PFSK-1 (cell line): ENCODE results near the gene APBA2.

Experiments
- POLR2AphosphoS5 ChIP-seq: IDR thresholded peaks from 2 replicates; pipeline ENCODE4 v1.6.1; 2012; ENCODE audit warnings: low read depth, mild to moderate bottlenecking, control low read depth, low read length, moderate library complexity
- SIN3A ChIP-seq: IDR thresholded peaks from 2 replicates; pipeline ENCODE4 v1.6.1; 2012; ENCODE audit warnings: mild to moderate bottlenecking, low read length, moderate library complexity, borderline replicate concordance; ENCODE audit not compliant: insufficient read depth
- TF ChIP-seq, protein P1 (sequence below), 2 experiments: IDR thresholded peaks; 2 replicates each; pipeline versions ENCODE4 v1.6.1 to v1.8.0; 2011 to 2012; ENCODE audit warnings: low read depth in 2 of 2, low read length in 2 of 2, control low read depth in 1 of 2, inconsistent platforms in 1 of 2, mild to moderate bottlenecking in 1 of 2, moderate library complexity in 1 of 2; ENCODE audit not compliant: insufficient read depth in 1 of 2

DNA sequence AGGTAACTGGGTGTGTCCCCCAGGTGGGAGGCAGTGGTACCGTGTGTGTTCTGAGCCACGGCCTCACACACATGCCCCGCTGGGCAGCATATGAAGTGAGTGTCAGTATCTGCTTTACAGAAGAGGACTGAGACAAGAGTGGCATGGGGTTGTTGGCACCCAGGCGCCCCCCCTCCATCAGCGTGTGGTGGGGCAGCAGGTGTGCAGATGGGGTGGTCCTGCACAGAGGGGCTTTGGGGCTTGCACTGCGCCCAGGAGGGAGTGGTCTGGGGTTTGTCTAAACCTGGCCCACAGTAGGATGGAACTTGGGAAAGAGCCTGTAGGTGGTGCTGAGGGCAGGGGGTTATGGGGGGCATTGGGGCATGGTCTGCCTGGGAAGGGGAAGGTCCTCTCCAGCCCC, 176.0 kb downstream of the APBA2 start:
- TF ChIP-seq POLR2AphosphoS5 (no peak), SIN3A (no peak)
- TF ChIP-seq, protein P1, sequence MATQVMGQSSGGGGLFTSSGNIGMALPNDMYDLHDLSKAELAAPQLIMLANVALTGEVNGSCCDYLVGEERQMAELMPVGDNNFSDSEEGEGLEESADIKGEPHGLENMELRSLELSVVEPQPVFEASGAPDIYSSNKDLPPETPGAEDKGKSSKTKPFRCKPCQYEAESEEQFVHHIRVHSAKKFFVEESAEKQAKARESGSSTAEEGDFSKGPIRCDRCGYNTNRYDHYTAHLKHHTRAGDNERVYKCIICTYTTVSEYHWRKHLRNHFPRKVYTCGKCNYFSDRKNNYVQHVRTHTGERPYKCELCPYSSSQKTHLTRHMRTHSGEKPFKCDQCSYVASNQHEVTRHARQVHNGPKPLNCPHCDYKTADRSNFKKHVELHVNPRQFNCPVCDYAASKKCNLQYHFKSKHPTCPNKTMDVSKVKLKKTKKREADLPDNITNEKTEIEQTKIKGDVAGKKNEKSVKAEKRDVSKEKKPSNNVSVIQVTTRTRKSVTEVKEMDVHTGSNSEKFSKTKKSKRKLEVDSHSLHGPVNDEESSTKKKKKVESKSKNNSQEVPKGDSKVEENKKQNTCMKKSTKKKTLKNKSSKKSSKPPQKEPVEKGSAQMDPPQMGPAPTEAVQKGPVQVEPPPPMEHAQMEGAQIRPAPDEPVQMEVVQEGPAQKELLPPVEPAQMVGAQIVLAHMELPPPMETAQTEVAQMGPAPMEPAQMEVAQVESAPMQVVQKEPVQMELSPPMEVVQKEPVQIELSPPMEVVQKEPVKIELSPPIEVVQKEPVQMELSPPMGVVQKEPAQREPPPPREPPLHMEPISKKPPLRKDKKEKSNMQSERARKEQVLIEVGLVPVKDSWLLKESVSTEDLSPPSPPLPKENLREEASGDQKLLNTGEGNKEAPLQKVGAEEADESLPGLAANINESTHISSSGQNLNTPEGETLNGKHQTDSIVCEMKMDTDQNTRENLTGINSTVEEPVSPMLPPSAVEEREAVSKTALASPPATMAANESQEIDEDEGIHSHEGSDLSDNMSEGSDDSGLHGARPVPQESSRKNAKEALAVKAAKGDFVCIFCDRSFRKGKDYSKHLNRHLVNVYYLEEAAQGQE (IDR thresholded peaks at IDR 0.05; ENCODE audit: insufficient read depth in 1 of 2, low read depth in 2 of 2, low read length in 2 of 2): no peak
